Activated CD8-positive, alpha-beta T cell treated with anti-CD3 and anti-CD28 coated beads for 36 hours (primary cell): ENCODE data around the gene RIOK1. TPM values are rescaled to one million over a fixed set of nuclear protein-coding genes. Genes with fewer than 3 reads are reported as not detected.

ENCODE experiments used
- ATAC-seq: fragments of 200-7000 bp; cut with Tn5 transposase; one replicate; pipeline ENCODE4 v1.10.0; 2021; ENCODE audit warnings: mild to moderate bottlenecking, moderate library complexity
- CTCF ChIA-PET: fragments of 350-600 bp; sonication (Branson Sonifier 250); formaldehyde crosslinking; loops from one replicate; lab custom pipeline; 2021; ENCODE audit warnings: antibody characterized with exemption; lab: Charles Lee
- POLR2A ChIA-PET: fragments of 350-600 bp; sonication (Branson Sonifier 250); formaldehyde crosslinking; loops from one replicate; lab custom pipeline; 2021; ENCODE audit warnings: antibody characterized with exemption; lab: Charles Lee
- DNase-seq: peaks from one replicate; pipeline ENCODE4 v3.0.0-alpha.2; 2020
- H3K27ac Mint-ChIP-seq: one replicate; pipeline ENCODE4 v1.8.0; 2021; ENCODE audit warnings: mild to moderate bottlenecking, mixed read lengths
- H3K27me3 Mint-ChIP-seq: one replicate; pipeline ENCODE4 v1.8.0; 2021; ENCODE audit warnings: mixed read lengths
- H3K36me3 Mint-ChIP-seq: one replicate; pipeline ENCODE4 v1.8.0; 2021; ENCODE audit warnings: low read depth, mixed read lengths
- H3K4me1 Mint-ChIP-seq: one replicate; pipeline ENCODE4 v1.8.0; 2021; ENCODE audit warnings: low read depth, mixed read lengths
- H3K4me3 Mint-ChIP-seq: one replicate; pipeline ENCODE4 v1.8.0; 2021; ENCODE audit warnings: mild to moderate bottlenecking, moderate library complexity, mixed read lengths
- H3K9me3 Mint-ChIP-seq: one replicate; pipeline ENCODE4 v1.8.0; 2021; ENCODE audit warnings: mixed read lengths
- CTCF ChIP-seq: fragments of 200-600 bp; IDR thresholded peaks from one replicate; pipeline ENCODE4 v1.8.0; 2022; ENCODE audit warnings: antibody characterized with exemption, mild to moderate bottlenecking
- intact Hi-C: fragments of 100-400 bp; cut with micrococcal nuclease; formaldehyde crosslinking; loops from one replicate; pipeline ENCODE4 v1.10.0; 2022
- total RNA-seq, 2 experiments: library from RNA; stranded (reverse); gene quantifications; one replicate each; pipeline ENCODE4 v1.2.3, GENCODE V29; 2021

RIOK1 gene
- total RNA-seq, 2 experiments from 2014 or later = 46.8 to 50.0 TPM

GRCh38 chr6:7381092-7381491 lies 8.5 kb upstream of the RIOK1 start:
- Mint-ChIP-seq H3K9me3 (no peaks in the 10 kb centered on the region), H3K4me3 (no peak overlapping the region), H3K36me3 (no peaks in the 10 kb centered on the region), H3K27ac (no peak overlapping the region), H3K4me1 (no peaks in the 10 kb centered on the region), H3K27me3 (peaks cover 2% of the 10 kb centered on the region)
- ChIA-PET CTCF (no interaction called here), POLR2A (interaction anchor here (0.5 kb wide), 1 partner anchor 24 kb away, joined by 3 read pairs; no protein-coding TSS in a partner anchor)
- no peak for TF ChIP-seq CTCF
- no peak for ATAC-seq
- no peak for DNase-seq
- intact Hi-C loops = loop anchor here (10.0 kb wide), 1 partner anchor 66 kb away; the partner anchor contains the start of gene SSR1

- H3K27me3 Mint-ChIP-seq = no peaks in the 10 kb centered on the region
- H3K4me1 Mint-ChIP-seq = peaks cover 40% of the 10 kb centered on the region
- DNase-seq = no peak
Observed at GRCh38 chr6:7389162-7389450, 502 bp upstream of the RIOK1 start.

DNA sequence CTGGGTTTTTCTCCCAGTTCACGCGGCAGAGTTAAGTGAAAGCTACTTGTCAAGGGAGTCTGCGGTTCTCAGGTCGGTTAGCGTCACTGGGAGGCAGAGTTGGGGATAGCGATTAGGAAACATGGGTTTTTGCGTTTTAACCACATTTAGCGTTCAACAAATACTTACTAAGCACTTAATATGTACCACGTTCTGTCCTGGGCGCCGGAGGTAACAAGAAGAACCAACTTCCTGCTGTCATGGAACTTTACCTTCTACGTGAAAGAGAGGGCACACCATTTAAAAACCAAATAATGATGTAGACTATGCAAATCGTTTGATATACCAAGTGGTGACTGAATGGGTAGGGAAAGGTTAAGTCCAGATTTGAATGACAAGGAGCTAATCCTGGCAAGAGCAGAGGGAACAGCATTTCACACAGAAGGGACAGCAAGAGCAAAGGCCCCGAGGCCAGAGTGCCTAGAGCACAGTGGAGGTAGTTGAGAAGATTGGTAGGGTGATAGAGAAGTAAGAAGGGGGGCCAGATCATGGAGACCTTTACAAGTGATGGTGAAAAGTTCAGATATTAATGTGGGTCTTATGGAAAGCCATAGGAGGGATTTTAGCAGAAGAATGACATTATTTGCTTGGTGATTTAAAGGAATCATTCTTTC lies 744 bp downstream of the RIOK1 start:
- ATAC-seq = peak; percentile 5
- ChIA-PET POLR2A (interaction anchor here (0.6 to 4.0 kb wide), 8 partner anchors 11 to 201 kb away, joined by 3 to 22 read pairs (median 4); partner anchors contain the start of gene SSR1), CTCF (interaction anchor here (0.6 to 2.5 kb wide), 6 partner anchors 10 to 226 kb away, joined by 3 to 10 read pairs (median 4); partner anchors contain the start of gene SSR1)
- intact Hi-C loops = no loop called here
- Mint-ChIP-seq H3K27ac (peak overlapping the region; percentile 98), H3K4me1 (peaks cover 42% of the 10 kb centered on the region), H3K4me3 (peak overlapping the region; percentile 89), H3K36me3 (peaks cover 40% of the 10 kb centered on the region), H3K9me3 (no peaks in the 10 kb centered on the region), H3K27me3 (no peaks in the 10 kb centered on the region)
- no peak for TF ChIP-seq CTCF
- DNase-seq = no peak

More at GRCh38 chr6:7389162-7389450, 502 bp upstream of the RIOK1 start:
- H3K4me3 Mint-ChIP-seq = peak overlapping the region; percentile 89
- ChIA-PET POLR2A (interaction anchor here (0.8 to 4.0 kb wide), 10 partner anchors 11 to 523 kb away, joined by 3 to 22 read pairs (median 4); partner anchors contain the start of gene SSR1), CTCF (interaction anchor here (0.6 to 2.5 kb wide), 3 partner anchors 76 to 215 kb away, joined by 3 to 10 read pairs (median 5); partner anchors contain the start of gene SSR1)
- H3K27ac Mint-ChIP-seq = peak overlapping the region; percentile 98
- H3K36me3 Mint-ChIP-seq = peaks cover 32% of the 10 kb centered on the region
- no peaks in the 10 kb centered on the region for H3K9me3 Mint-ChIP-seq
- ATAC-seq = no peak
- intact Hi-C loops = loop anchor here (10.0 kb wide), 1 partner anchor 74 kb away; the partner anchor contains the start of gene SSR1
- no peak for TF ChIP-seq CTCF

- H3K36me3 Mint-ChIP-seq = peaks cover 45% of the 10 kb centered on the region
- DNase-seq (no peak), ATAC-seq (no peak)
- ChIA-PET POLR2A (interaction anchor here (1.9 to 4.0 kb wide), 2 partner anchors 79 to 115 kb away, joined by 4 to 22 read pairs; partner anchors contain the start of gene SSR1), CTCF (interaction anchor here (1.4 to 2.8 kb wide), 2 partner anchors 10 to 115 kb away, joined by 8 to 14 read pairs; no protein-coding TSS in a partner anchor)
- no peaks in the 10 kb centered on the region for H3K9me3 Mint-ChIP-seq
- peaks cover 42% of the 10 kb centered on the region for H3K4me1 Mint-ChIP-seq
- TF ChIP-seq CTCF = no peak
- intact Hi-C loops = no loop called here
- H3K27ac Mint-ChIP-seq = no peak overlapping the region
- H3K27me3 Mint-ChIP-seq = no peaks in the 10 kb centered on the region
- peak overlapping the region; percentile 89 for H3K4me3 Mint-ChIP-seq
Observed at GRCh38 chr6:7391151-7391550, 1.5 kb downstream of the RIOK1 start.

GRCh38 chr6:7392402-7392801 lies 2.8 kb downstream of the RIOK1 start:
- H3K27me3 Mint-ChIP-seq = no peaks in the 10 kb centered on the region
- CTCF ChIA-PET = interaction anchor here (2.8 kb wide), 1 partner anchor 117 kb away, joined by 14 read pairs; no protein-coding TSS in a partner anchor
- peak overlapping the region; percentile 20 for H3K27ac Mint-ChIP-seq
- peaks cover 42% of the 10 kb centered on the region for H3K4me1 Mint-ChIP-seq
- peaks cover 45% of the 10 kb centered on the region for H3K36me3 Mint-ChIP-seq
- POLR2A ChIA-PET = interaction anchor here (1.9 kb wide), 1 partner anchor 117 kb away, joined by 4 read pairs; no protein-coding TSS in a partner anchor
- intact Hi-C loops = no loop called here
- DNase-seq (no peak), ATAC-seq (no peak)
- no peaks in the 10 kb centered on the region for H3K9me3 Mint-ChIP-seq
- H3K4me3 Mint-ChIP-seq = peak overlapping the region; percentile 89
- TF ChIP-seq CTCF = no peak
